Subcutaneous adipose tissue (tissue), 4 donors: ENCODE measurements around the gene CAPN8. TPM values are rescaled to one million over a fixed set of nuclear protein-coding genes. Genes with fewer than 3 reads are reported as not detected.

Source experiments
- CTCF ChIP-seq: fragments of 450-650 bp; IDR thresholded peaks from one replicate; pipeline ENCODE4 v1.5.1; 2016; ENCODE audit warnings: low read depth, mild to moderate bottlenecking, control low read depth, antibody characterized with exemption, moderate library complexity
- total RNA-seq, 4 donors: library from RNA; depleted of rRNA; stranded (reverse); fragments of >200 nt; gene quantifications; one replicate each; pipeline ENCODE4 v1.1.0, GENCODE V29; 2016

Gene CAPN8
- total RNA-seq, 4 donors from 2014 or later: not detected

DNA sequence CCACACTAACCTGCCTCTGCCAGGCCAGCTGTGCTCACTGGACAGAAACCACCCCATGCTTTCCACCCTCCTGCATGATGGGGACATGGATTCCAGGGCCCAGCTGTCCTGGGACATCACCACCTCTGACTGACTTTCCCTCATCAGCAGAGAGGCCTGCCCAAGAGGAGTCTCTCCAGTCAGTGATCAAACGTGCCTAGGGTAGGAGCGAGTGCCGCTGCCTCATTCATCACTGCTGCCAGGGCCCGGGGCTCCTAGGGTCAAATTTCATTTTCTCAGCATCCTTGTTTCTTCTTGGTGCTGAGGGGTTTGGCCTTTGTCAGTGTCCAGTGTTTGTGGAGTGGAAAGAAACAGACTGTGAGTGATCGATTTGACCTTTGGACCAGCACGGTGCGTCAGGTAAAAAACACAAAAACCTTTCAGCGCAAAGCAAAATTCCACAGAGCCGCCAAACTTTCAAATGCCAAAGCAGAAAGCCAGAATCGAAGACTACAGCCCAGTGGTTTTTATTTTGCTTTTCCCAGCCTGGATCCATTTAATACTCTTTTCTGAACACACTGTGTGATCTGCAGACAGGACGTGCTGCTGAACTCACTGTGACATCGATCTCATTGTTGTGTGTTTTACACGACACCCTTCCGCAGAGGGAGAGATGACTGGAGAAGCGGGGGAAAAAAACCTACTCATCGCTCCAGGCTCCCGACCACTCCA is 43.2 kb downstream of the CAPN8 start:
- TF ChIP-seq CTCF: no peak

DNA sequence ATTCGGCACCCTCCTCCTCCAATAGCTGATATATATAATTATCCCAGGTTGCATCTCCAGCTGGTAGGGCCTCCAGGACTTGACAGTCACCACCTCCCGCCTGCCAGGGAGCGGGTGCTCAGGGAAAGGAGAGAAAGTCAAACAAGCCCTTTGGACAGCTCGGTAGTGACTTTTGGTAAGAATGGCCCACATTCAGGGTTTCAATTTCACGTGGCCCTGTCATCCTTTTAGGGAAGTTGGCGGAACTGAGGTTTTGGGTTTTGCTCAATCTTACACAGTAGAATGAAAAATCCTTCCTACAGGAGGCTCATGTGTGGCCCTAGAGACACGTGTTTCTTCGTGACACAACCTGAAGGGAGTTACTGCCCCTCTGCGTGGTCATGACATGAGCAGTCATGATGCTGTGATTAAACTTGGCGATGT is 44.2 kb downstream of the CAPN8 start:
- TF ChIP-seq CTCF: no peak

- TF ChIP-seq CTCF: no peak
Observed at GRCh38 chr1:223620297-223620897, 45.1 kb downstream of the CAPN8 start.

DNA sequence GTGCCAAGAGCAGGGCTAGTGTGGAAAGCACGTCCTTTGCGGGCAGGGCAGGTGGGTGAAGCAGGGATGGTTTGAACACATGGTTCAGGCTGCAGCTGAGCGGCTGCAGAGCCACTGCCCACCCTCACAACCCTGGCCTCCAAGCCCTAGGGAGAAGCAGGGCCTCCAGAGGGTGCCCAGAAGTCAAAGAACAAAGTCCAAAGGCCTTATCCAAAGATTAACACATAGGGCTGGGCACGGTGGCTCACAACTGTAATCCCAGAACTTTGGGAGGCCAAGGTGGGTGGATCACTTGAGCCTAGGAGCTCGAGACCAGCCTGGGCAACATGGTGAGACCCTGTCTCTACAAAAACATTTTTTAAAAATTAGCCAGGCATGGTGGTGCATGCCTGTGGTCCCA is 46.8 kb downstream of the CAPN8 start:
- TF ChIP-seq CTCF: no peak

DNA sequence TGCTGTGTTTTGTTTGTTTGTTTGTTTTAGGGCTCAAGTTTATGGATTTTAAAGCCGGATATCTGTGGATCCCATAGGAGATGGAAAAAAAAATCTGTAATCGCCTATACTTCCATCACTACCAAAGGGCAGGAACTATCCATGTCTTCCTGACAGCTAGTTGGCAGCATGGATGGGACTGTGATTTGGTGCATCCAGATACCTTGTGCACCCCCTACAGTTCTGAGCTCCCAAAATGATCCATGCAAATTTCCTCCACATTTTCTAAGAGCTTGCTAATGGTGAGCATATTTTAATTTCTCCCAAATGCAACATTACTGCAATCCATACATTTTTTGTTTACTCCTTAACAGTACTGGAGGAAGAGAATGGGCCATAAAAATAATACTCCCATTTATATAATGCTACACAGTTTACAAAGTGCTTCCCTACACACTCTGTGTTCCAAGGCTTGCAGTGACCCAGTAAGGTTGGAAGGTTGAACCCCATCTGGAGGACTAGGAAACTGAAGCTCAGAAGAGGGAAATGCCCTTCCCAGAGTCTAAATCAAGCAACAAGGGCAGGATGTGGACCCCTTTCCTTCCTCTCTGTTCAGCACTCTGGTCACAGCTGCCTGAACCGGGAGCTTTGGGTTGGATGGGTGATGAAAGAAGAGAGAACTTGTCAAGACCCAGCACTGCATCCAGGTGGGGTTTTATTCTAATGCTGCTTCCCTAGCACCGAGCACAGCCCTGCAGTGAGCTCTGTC is 48.0 kb downstream of the CAPN8 start:
- TF ChIP-seq CTCF: no peak

GRCh38 chr1:223616586-223616985 is 48.9 kb downstream of the CAPN8 start:
- TF ChIP-seq CTCF: no peak

DNA sequence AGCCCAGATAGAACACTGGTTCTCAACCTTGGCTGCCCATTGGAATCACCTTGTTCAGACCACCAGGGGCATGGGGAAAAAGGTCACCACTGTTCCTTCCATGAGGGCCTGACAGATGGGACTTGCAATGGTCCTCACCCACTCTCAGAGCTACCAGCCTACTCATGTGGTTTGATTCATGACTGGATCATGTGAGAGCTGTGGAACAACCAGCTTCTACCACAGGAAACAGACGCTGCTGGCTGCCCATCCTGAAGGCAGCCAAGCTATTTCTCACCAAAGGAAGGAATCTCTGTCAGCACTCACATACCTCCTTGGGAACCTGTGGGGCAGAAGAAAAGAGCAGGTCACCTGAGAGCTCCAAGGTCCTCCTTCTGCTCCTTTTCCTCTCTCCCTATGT is 53.6 kb downstream of the CAPN8 start:
- TF ChIP-seq CTCF: no peak
